NT2/D1 (cell line): Measurements from ENCODE around the gene DOC2B.

Experiments
- DNase-seq: peaks from one replicate; pipeline ENCODE4 v3.0.0-alpha.2; 2011; ENCODE audit warnings: low read depth, low spot score
- H3K27me3 ChIP-seq: 2 replicates; pipeline ENCODE4 v1.6.0; 2011; ENCODE audit warnings: mild to moderate bottlenecking; ENCODE audit not compliant: insufficient read length, insufficient read depth
- H3K36me3 ChIP-seq: 2 replicates; pipeline ENCODE4 v1.6.1; 2011; ENCODE audit warnings: mild to moderate bottlenecking, low read length, mixed read lengths; ENCODE audit not compliant: insufficient read depth, insufficient read length
- H3K4me1 ChIP-seq: 2 replicates; pipeline ENCODE4 v1.5.1; 2011; ENCODE audit not compliant: insufficient read depth, insufficient read length
- H3K4me3 ChIP-seq: 2 replicates; pipeline ENCODE4 v1.5.1; 2011; ENCODE audit warnings: low read depth; ENCODE audit not compliant: insufficient read length
- H3K9ac ChIP-seq: 2 replicates; pipeline ENCODE4 v1.6.0; 2011; ENCODE audit warnings: low read depth; ENCODE audit not compliant: insufficient read length
- H3K9me3 ChIP-seq: 2 replicates; pipeline ENCODE4 v1.5.1; 2011; ENCODE audit warnings: mild to moderate bottlenecking, low read length; ENCODE audit not compliant: insufficient read depth
- SUZ12 ChIP-seq: IDR thresholded peaks from 2 replicates; pipeline ENCODE4 v1.6.1; 2011; ENCODE audit not compliant: insufficient read length, insufficient read depth; ENCODE audit errors: extremely low read depth
- YY1 ChIP-seq: IDR thresholded peaks from 2 replicates; pipeline ENCODE4 v1.6.1; 2011; ENCODE audit not compliant: insufficient read length, insufficient read depth
- ZNF274 ChIP-seq: IDR thresholded peaks from 2 replicates; pipeline ENCODE4 v1.6.1; 2011; ENCODE audit warnings: mild to moderate bottlenecking, low read depth, low read length

Gene DOC2B

GRCh38 chr17:149897-150584 is 31.4 kb downstream of the DOC2B start:
- no peak overlapping the region for H3K9ac ChIP-seq
- H3K36me3 ChIP-seq: no peaks in the 10 kb centered on the region
- H3K4me3 ChIP-seq: no peak overlapping the region
- H3K27me3 ChIP-seq: no peaks in the 10 kb centered on the region
- TF ChIP-seq ZNF274 (no peak), YY1 (no peak), SUZ12 (no peak)
- H3K4me1 ChIP-seq: no peaks in the 10 kb centered on the region
- DNase-seq: no peak
- H3K9me3 ChIP-seq: no peaks in the 10 kb centered on the region

GRCh38 chr17:149231-149630 is 32.2 kb downstream of the DOC2B start:
- no peak for TF ChIP-seq YY1
- TF ChIP-seq ZNF274: no peak
- TF ChIP-seq SUZ12: no peak
- Histone ChIP-seq H3K27me3 (no peaks in the 10 kb centered on the region), H3K4me1 (no peaks in the 10 kb centered on the region), H3K9ac (no peak overlapping the region), H3K4me3 (no peak overlapping the region), H3K36me3 (no peaks in the 10 kb centered on the region), H3K9me3 (no peaks in the 10 kb centered on the region)
- DNase-seq: no peak

- no peak for TF ChIP-seq YY1
- TF ChIP-seq ZNF274: no peak
- TF ChIP-seq SUZ12: no peak
- Histone ChIP-seq H3K9ac (no peak overlapping the region), H3K9me3 (no peaks in the 10 kb centered on the region), H3K4me3 (no peak overlapping the region), H3K27me3 (no peaks in the 10 kb centered on the region), H3K4me1 (no peaks in the 10 kb centered on the region), H3K36me3 (no peaks in the 10 kb centered on the region)
- DNase-seq: no peak
Observed at GRCh38 chr17:148757-149156, 32.7 kb downstream of the DOC2B start.

GRCh38 chr17:147796-148740 is 33.4 kb downstream of the DOC2B start:
- DNase-seq: no peak
- no peak for TF ChIP-seq ZNF274
- no peak for TF ChIP-seq YY1
- no peak for TF ChIP-seq SUZ12

GRCh38 chr17:146983-147761 is 34.3 kb downstream of the DOC2B start:
- no peaks in the 10 kb centered on the region for H3K27me3 ChIP-seq
- no peaks in the 10 kb centered on the region for H3K36me3 ChIP-seq
- no peak overlapping the region for H3K9ac ChIP-seq
- TF ChIP-seq YY1 (no peak), ZNF274 (no peak), SUZ12 (no peak)
- no peaks in the 10 kb centered on the region for H3K4me1 ChIP-seq
- H3K4me3 ChIP-seq: no peak overlapping the region
- H3K9me3 ChIP-seq: no peaks in the 10 kb centered on the region; the same call in 1 of the 2 replicates
- no peak for DNase-seq

More at GRCh38 chr17:147796-148740, 33.4 kb downstream of the DOC2B start:
- Histone ChIP-seq H3K4me1 (no peaks in the 10 kb centered on the region), H3K27me3 (no peaks in the 10 kb centered on the region), H3K9ac (no peak overlapping the region), H3K36me3 (no peaks in the 10 kb centered on the region), H3K4me3 (no peak overlapping the region), H3K9me3 (no peaks in the 10 kb centered on the region)

GRCh38 chr17:146546-146945 is 34.9 kb downstream of the DOC2B start:
- H3K4me1 ChIP-seq: no peaks in the 10 kb centered on the region
- no peaks in the 10 kb centered on the region for H3K36me3 ChIP-seq
- DNase-seq: no peak
- no peaks in the 10 kb centered on the region; the same call in 1 of the 2 replicates for H3K9me3 ChIP-seq
- no peak for TF ChIP-seq YY1
- TF ChIP-seq ZNF274: no peak
- no peak for TF ChIP-seq SUZ12
- no peak overlapping the region for H3K4me3 ChIP-seq
- no peaks in the 10 kb centered on the region for H3K27me3 ChIP-seq
- no peak overlapping the region for H3K9ac ChIP-seq
